Measurements from ENCODE around the gene GFRA1.
"Not testable (repeated sequence)": the region's sequence is repeated elsewhere in the genome, so short reads cannot be mapped to it uniquely, and the experiment has no call there.

Gene GFRA1

DNA sequence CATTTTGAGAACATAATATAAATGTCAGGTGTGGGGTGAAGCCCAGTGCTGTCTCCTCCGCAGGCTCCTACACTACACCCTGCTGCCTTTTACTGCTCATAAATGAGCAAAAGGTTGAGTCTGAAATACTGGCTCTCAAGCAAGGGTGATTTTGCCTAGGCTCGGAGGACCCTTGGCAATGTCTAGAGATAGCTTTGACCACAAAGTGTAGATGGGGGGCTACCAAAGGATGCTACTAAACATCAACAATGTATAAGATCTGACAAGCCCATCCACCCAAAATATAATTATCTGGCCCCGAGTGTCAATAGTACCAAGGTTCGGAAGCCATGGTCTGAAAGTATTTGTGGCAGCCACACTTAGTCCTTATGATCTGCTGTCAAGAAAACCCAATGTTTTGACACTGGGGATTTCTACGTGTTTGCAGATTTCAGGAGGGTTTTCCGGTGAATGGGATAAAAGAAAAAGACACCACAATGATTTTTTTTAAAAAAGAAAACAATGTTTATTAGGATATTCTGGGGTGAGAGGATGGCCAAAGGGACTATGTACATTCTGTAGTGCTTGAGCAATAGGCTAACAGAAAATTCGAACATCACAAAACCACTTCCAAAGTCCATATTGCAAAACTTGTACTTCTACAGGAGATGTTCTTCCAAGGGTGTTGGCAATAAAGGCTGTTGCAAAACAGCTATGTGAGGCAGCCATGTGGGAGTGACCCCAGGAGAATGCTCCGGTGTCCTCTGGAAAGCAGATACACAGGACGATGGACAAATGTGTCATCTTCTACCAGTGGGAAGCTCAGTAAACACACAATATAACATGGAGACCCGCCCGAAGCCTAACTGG lies 216.3 kb downstream of the GFRA1 start:
- no peak for DNase-seq

DNA sequence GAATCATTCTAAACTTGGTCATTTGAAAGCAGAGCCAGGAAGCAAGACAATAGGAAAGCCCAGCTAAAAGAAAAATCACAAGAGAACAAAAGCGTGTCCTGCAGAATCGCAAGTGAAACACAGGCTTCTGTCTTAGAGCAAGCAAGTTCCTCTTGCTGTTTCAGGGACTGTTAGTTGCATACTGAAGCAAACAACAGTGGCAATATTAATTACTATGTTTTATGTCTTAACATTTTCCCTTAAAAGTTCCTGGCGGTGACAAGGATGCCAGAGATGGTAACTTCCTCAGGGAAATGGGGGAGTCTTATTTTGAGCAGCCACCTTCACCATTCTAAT lies 217.1 kb downstream of the GFRA1 start:
- DNase-seq = no peak

- no peak for DNase-seq
Measured at GRCh38 chr10:116055252-116055916, 217.6 kb downstream of the GFRA1 start.

GRCh38 chr10:116053910-116054309 lies 219.1 kb downstream of the GFRA1 start:
- no peak for DNase-seq

- DNase-seq = not testable (repeated sequence)
Measured at GRCh38 chr10:116053009-116053730, 219.8 kb downstream of the GFRA1 start.

GRCh38 chr10:116052522-116052921 lies 220.5 kb downstream of the GFRA1 start:
- DNase-seq = not testable (repeated sequence)

DNA sequence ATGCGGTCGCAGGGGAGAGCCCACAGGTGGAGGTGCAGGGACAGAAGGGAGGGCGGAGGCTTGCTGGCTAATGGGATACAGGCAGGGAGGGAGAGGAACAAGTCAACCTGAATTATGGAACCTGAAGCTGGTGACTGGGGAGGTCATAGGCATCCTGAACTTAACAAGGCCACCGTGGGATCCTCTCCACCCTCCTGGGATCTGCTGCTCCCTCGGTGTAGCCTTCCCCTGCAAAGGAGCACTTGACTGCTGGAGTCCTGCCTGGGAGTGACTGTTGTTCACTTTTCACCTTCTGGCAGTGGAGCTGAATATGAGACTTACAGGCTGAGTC lies 223.1 kb downstream of the GFRA1 start:
- DNase-seq = no peak

- no peak for DNase-seq
Measured at GRCh38 chr10:116049158-116049973, 223.6 kb downstream of the GFRA1 start.

DNA sequence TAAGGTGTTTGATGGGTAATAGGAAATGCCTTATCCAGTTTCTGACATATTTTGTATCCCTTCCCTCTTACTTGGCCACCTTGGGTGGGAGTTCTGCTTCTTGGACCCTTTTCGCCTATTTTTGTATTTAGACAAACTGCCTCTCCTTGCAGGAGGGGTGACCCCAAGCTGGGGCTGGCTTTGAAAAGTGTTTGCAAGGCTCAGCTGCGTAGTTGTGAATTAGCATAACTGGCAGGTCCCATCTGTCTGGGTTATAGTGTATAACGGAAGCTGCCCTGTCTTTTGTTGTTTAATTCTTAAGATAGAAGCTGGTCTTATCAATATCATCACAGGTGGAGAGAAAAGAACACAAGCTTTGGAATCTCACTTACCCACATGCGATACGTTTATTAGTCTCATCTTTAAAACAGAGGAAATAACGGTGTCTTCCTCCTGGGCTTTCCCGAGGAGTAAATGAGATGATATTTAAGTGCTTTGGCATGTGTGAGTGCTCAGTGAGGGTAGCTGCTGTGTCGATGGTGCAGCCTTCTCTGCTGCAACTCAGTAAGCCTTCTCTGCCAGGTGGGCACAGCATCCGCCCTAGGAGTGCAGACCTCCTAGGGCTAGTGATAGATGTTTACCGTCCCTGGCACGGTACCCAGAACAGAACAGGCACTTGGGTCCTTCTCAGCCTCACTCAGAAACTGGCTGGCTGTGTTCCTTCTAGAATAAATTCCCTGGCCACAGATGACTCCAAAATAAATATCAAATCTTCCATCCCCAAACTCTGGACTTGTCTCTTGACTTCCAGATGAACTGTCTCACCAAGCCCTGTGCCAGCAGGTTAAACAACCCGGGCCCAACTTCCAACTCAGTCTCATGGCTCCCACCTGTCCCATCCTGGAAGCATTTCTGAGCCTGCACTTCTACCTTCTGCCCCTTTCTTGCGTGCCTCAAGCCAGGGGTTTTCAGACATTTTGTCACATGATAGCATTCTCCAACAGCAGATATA lies 227.3 kb downstream of the GFRA1 start:
- no peak for DNase-seq

DNA sequence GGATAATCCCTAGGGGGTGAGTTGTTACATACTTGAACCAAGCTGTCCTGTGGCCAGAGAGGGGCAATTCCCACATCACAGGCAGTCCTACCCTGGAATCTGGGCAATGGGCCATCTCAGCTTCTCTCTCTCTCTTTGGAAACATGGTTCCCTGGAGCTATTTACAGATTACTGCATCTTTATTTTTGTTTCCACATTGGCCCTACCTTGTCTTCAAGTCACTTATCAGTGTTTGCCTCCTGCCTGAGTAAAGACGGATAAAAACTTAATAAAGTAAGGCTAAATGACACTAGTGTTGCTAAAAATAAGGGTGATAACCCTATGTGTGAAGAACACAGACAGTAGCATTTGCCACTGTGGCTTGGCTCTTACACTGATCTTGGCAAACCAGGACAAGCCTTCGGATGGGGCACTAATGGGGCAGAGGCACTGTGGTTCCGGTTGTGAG lies 228.2 kb downstream of the GFRA1 start:
- no peak for DNase-seq

DNA sequence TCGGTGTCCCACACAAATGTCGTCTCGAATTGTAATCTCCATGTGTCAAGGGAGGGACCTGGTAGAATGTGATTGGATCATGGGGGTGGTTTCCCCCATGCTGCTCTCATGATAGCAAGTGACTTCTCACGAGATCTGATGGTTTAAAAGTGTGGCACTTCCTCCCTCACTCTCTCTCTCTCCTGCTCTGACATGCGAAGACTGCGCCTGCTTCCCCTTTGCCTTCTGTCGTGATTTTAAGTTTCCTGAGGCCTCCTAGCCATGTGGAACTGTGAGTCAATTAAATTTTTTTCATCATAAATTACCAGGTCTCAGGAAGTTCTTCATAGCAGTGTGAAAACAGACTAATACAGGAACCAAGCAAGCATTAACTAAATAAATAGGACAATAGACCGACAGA lies 229.1 kb downstream of the GFRA1 start:
- DNase-seq = no peak

- DNase-seq = no peak
Measured at GRCh38 chr10:116043304-116043703, 229.7 kb downstream of the GFRA1 start.

- DNase-seq = no peak
Measured at GRCh38 chr10:116041948-116042347, 231.1 kb downstream of the GFRA1 start.

GRCh38 chr10:116039612-116040011 lies 233.4 kb downstream of the GFRA1 start:
- DNase-seq = no peak

GRCh38 chr10:116038259-116038658 lies 234.7 kb downstream of the GFRA1 start:
- no peak for DNase-seq

GRCh38 chr10:116035406-116035805 lies 237.6 kb downstream of the GFRA1 start:
- DNase-seq = not testable (repeated sequence)

GRCh38 chr10:116030576-116030975 lies 242.4 kb downstream of the GFRA1 start:
- no peak for DNase-seq

GRCh38 chr10:116029826-116030225 lies 243.2 kb downstream of the GFRA1 start:
- DNase-seq = no peak

- DNase-seq = no peak
Measured at GRCh38 chr10:116027355-116027754, 245.7 kb downstream of the GFRA1 start.

DNA sequence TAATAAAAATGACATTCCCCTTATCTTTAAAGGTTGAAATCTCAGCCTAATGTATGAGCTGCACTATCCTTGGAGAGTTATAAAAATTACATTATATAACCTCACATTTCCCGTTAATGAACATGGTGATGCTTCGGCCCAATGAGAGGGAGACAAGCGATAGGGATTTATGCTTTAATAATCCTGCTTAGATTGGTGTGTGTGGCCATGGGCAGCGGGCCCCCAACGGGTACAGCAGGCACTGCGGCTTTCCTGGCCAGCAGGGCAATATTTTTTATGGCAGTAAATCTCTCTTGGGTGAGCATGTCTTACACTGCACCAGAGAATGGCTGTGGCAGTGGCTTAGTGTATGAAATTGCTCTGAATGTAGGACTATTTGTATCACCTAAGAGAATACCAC lies 246.3 kb downstream of the GFRA1 start:
- DNase-seq = no peak

GRCh38 chr10:116026315-116026714 lies 246.7 kb downstream of the GFRA1 start:
- no peak for DNase-seq

All from stimulated activated CD4-positive, alpha-beta T cell treated with anti-CD3 and anti-CD28 coated beads, Interleukin-12 subunit alpha, Interleukin-12 subunit beta, amount 100 ng/mL, for 4 hours (primary cell).